ENCODE data around the gene ZNF618. TPM values are rescaled to one million over a fixed set of nuclear protein-coding genes. Genes with fewer than 3 reads are reported as not detected.

Gene ZNF618
- total RNA-seq, 1 experiment from 2014 or later, result 29.4 TPM

GRCh38 chr9:114003758-114004157 lies 127.6 kb downstream of the ZNF618 start:
- Histone ChIP-seq H3K9me3 (ENCODE audit: low read depth, low read length, poor library complexity, severe bottlenecking) (no peaks in the 10 kb centered on the region), H3K27me3 (replicated peaks; ENCODE audit: insufficient read depth, low read depth, low read length, poor library complexity) (no peaks in the 10 kb centered on the region), H3K27ac (ENCODE audit: low read depth, low read length, poor library complexity, severe bottlenecking) (no peak overlapping the region), H3K4me3 (ENCODE audit: low read depth, low read length, poor library complexity, severe bottlenecking) (no peak overlapping the region), H3K36me3 (ENCODE audit: insufficient read depth, low read length, poor library complexity, severe bottlenecking) (peaks cover 16% of the 10 kb centered on the region), H3K4me1 (ENCODE audit: insufficient read depth, low read length, poor library complexity, severe bottlenecking) (peaks cover 26% of the 10 kb centered on the region)
- CTCF ChIA-PET, result no interaction called here
- POLR2A ChIA-PET (ENCODE audit: low non-redundant PET), result interaction anchor here (0.7 kb wide), 1 partner anchor 14 kb away, joined by 3 read pairs; no protein-coding TSS in a partner anchor
- no TSS peak for BruUV-seq (replicated peaks)
- no peak for TF ChIP-seq EZH2 (IDR thresholded peaks at IDR 0.05; ENCODE audit: borderline replicate concordance, low read depth, low read length, poor library complexity, severe bottlenecking)
- TF ChIP-seq, protein P1, sequence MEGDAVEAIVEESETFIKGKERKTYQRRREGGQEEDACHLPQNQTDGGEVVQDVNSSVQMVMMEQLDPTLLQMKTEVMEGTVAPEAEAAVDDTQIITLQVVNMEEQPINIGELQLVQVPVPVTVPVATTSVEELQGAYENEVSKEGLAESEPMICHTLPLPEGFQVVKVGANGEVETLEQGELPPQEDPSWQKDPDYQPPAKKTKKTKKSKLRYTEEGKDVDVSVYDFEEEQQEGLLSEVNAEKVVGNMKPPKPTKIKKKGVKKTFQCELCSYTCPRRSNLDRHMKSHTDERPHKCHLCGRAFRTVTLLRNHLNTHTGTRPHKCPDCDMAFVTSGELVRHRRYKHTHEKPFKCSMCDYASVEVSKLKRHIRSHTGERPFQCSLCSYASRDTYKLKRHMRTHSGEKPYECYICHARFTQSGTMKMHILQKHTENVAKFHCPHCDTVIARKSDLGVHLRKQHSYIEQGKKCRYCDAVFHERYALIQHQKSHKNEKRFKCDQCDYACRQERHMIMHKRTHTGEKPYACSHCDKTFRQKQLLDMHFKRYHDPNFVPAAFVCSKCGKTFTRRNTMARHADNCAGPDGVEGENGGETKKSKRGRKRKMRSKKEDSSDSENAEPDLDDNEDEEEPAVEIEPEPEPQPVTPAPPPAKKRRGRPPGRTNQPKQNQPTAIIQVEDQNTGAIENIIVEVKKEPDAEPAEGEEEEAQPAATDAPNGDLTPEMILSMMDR (conservative IDR thresholded peaks at IDR 0.05; ENCODE audit: low read depth, low read length), result no peak
- DNase-seq (ENCODE audit: low spot score), result no peak
- intact Hi-C loops (cut with micrococcal nuclease; ENCODE audit: unreplicated experiment), result no loop called here

- Histone ChIP-seq H3K4me1 (ENCODE audit: insufficient read depth, low read length, poor library complexity, severe bottlenecking) (peaks cover 22% of the 10 kb centered on the region), H3K27me3 (replicated peaks; ENCODE audit: insufficient read depth, low read depth, low read length, poor library complexity) (no peaks in the 10 kb centered on the region), H3K4me3 (ENCODE audit: low read depth, low read length, poor library complexity, severe bottlenecking) (no peak overlapping the region), H3K9me3 (ENCODE audit: low read depth, low read length, poor library complexity, severe bottlenecking) (no peaks in the 10 kb centered on the region), H3K36me3 (ENCODE audit: insufficient read depth, low read length, poor library complexity, severe bottlenecking) (peaks cover 16% of the 10 kb centered on the region), H3K27ac (ENCODE audit: low read depth, low read length, poor library complexity, severe bottlenecking) (no peak overlapping the region)
- ChIA-PET CTCF (no interaction called here), POLR2A (ENCODE audit: low non-redundant PET) (no interaction called here)
- no TSS peak for BruUV-seq (replicated peaks)
- intact Hi-C loops (cut with micrococcal nuclease; ENCODE audit: unreplicated experiment), result no loop called here
- DNase-seq (ENCODE audit: low spot score), result no peak
- TF ChIP-seq EZH2 (IDR thresholded peaks at IDR 0.05; ENCODE audit: borderline replicate concordance, low read depth, low read length, poor library complexity, severe bottlenecking), result no peak
- TF ChIP-seq, protein P1 (conservative IDR thresholded peaks at IDR 0.05; ENCODE audit: low read depth, low read length), result no peak
Measured at GRCh38 chr9:114004221-114004716, 128.2 kb downstream of the ZNF618 start.

DNA sequence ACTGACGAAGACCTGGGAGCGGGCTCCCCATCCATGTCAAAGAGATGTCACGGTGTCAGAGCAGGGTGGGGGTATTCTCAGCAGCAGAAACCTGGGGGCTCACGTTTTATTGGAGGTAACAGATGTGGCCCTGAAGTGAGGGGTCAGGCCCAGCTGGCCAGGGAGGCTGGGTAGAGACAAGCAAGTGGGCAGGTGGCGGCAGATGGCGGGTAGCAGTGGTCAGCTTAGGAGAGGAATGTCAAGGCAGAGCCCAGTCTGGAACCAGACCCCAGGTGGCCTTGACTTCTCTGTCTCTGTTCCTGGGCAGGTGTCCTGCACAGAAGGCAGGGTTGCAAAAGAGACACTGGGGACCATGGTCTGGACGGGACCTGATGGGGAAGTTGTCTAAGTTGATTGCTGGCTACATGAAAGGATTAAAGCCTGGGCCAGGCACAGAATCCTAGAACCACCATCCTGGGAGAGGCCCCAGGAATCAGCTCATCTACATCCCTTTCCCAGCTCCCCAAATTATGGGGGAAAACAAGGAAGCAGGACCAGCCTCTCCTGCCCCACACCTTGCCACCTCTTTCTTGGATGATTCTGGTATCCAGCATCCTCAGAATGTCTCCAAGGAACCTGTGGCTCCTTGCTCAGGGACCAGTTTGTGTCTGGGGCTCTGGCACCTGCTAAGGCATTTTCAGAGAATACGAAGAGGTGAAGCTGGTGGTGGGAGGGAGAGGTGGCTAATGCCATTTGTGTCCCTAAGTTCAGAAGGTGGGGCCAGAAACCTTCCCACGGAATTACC lies 129.5 kb downstream of the ZNF618 start:
- Histone ChIP-seq H3K36me3 (ENCODE audit: insufficient read depth, low read length, poor library complexity, severe bottlenecking) (peaks cover 16% of the 10 kb centered on the region), H3K27me3 (replicated peaks; ENCODE audit: insufficient read depth, low read depth, low read length, poor library complexity) (no peaks in the 10 kb centered on the region), H3K27ac (ENCODE audit: low read depth, low read length, poor library complexity, severe bottlenecking) (no peak overlapping the region), H3K4me1 (ENCODE audit: insufficient read depth, low read length, poor library complexity, severe bottlenecking) (peaks cover 9% of the 10 kb centered on the region), H3K4me3 (ENCODE audit: low read depth, low read length, poor library complexity, severe bottlenecking) (no peak overlapping the region), H3K9me3 (ENCODE audit: low read depth, low read length, poor library complexity, severe bottlenecking) (no peaks in the 10 kb centered on the region)
- ChIA-PET POLR2A (ENCODE audit: low non-redundant PET) (no interaction called here), CTCF (no interaction called here)
- no TSS peak for BruUV-seq (replicated peaks)
- intact Hi-C loops (cut with micrococcal nuclease; ENCODE audit: unreplicated experiment), result no loop called here
- no peak for TF ChIP-seq EZH2 (IDR thresholded peaks at IDR 0.05; ENCODE audit: borderline replicate concordance, low read depth, low read length, poor library complexity, severe bottlenecking)
- TF ChIP-seq, protein P1 (conservative IDR thresholded peaks at IDR 0.05; ENCODE audit: low read depth, low read length), result no peak
- DNase-seq (ENCODE audit: low spot score), result no peak

All from A673 (cell line).